ENCODE measurements around the gene EFCAB9.

DNA sequence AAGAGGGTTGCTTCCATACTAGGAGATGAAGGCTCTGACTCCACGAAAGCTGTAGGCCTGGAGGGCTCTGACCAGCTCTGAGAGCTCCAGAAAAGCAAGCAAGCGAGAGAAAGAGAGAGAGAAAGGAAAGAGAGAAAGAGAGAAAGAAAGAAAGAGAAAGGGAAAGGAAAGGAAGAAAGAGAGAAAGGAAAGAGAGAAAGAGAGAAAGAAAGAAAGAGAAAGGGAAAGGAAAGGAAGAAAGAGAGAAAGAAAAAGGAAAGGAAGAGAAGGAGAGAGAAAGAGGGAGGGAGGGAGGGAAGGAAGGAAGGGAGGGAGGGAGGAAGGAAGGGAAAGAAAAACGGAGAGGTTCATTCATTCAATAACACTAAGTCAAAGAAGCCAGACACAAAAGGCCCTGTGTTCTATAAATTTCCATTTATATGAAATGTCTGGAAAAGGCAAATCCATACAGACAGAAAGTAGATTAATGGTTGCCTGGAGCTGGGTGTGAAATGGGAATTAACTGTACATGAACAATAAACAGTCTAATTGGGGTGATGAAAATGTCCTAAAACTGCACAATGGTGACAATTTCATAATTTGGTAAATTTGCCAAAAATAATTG, 4.2 kb upstream of the EFCAB9 start:
- TF ChIP-seq GABPA (IDR thresholded peaks at IDR 0.05; ENCODE audit: low read depth): no peak
- TF ChIP-seq, protein P1, sequence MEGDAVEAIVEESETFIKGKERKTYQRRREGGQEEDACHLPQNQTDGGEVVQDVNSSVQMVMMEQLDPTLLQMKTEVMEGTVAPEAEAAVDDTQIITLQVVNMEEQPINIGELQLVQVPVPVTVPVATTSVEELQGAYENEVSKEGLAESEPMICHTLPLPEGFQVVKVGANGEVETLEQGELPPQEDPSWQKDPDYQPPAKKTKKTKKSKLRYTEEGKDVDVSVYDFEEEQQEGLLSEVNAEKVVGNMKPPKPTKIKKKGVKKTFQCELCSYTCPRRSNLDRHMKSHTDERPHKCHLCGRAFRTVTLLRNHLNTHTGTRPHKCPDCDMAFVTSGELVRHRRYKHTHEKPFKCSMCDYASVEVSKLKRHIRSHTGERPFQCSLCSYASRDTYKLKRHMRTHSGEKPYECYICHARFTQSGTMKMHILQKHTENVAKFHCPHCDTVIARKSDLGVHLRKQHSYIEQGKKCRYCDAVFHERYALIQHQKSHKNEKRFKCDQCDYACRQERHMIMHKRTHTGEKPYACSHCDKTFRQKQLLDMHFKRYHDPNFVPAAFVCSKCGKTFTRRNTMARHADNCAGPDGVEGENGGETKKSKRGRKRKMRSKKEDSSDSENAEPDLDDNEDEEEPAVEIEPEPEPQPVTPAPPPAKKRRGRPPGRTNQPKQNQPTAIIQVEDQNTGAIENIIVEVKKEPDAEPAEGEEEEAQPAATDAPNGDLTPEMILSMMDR (IDR thresholded peaks at IDR 0.05; ENCODE audit: insufficient read depth, low read length): no peak
- no peak for TF ChIP-seq POLR2AphosphoS5 (IDR thresholded peaks at IDR 0.05; ENCODE audit: low read depth)
- TF ChIP-seq, protein P2, sequence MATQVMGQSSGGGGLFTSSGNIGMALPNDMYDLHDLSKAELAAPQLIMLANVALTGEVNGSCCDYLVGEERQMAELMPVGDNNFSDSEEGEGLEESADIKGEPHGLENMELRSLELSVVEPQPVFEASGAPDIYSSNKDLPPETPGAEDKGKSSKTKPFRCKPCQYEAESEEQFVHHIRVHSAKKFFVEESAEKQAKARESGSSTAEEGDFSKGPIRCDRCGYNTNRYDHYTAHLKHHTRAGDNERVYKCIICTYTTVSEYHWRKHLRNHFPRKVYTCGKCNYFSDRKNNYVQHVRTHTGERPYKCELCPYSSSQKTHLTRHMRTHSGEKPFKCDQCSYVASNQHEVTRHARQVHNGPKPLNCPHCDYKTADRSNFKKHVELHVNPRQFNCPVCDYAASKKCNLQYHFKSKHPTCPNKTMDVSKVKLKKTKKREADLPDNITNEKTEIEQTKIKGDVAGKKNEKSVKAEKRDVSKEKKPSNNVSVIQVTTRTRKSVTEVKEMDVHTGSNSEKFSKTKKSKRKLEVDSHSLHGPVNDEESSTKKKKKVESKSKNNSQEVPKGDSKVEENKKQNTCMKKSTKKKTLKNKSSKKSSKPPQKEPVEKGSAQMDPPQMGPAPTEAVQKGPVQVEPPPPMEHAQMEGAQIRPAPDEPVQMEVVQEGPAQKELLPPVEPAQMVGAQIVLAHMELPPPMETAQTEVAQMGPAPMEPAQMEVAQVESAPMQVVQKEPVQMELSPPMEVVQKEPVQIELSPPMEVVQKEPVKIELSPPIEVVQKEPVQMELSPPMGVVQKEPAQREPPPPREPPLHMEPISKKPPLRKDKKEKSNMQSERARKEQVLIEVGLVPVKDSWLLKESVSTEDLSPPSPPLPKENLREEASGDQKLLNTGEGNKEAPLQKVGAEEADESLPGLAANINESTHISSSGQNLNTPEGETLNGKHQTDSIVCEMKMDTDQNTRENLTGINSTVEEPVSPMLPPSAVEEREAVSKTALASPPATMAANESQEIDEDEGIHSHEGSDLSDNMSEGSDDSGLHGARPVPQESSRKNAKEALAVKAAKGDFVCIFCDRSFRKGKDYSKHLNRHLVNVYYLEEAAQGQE (IDR thresholded peaks at IDR 0.05; ENCODE audit: insufficient replicate concordance, low read depth): no peak
- TF ChIP-seq SPI1 (IDR thresholded peaks at IDR 0.05; ENCODE audit: borderline replicate concordance, low read depth): no peak

Measured in HL-60 (cell line).